ENCODE data around the gene C13orf42. TPM values are rescaled to one million over a fixed set of nuclear protein-coding genes. Genes with fewer than 3 reads are reported as not detected.

The C13orf42 gene
- polyA plus RNA-seq, 1 donor from 2014 or later: not detected

GRCh38 chr13:51113186-51113881 lies 2.3 kb upstream of the C13orf42 start:
- H3K4me2 ChIP-seq (ENCODE audit: low read length): no peak overlapping the region
- no peak overlapping the region for H3K27ac ChIP-seq (ENCODE audit: low read length)
- no peak overlapping the region for H3K4me3 ChIP-seq (ENCODE audit: low read length)
- H3K36me3 ChIP-seq (ENCODE audit: insufficient read depth, low read length): no peaks in the 10 kb centered on the region
- no peaks in the 10 kb centered on the region for H3K79me2 ChIP-seq (replicated peaks; ENCODE audit: insufficient read depth, low read length)
- no peaks in the 10 kb centered on the region for H4K20me1 ChIP-seq (ENCODE audit: insufficient read depth)
- H3K27me3 ChIP-seq (ENCODE audit: insufficient read depth, low read depth, low read length): no peaks in the 10 kb centered on the region
- H3K9me3 ChIP-seq (ENCODE audit: low read length): no peaks in the 10 kb centered on the region
- H3K9ac ChIP-seq (ENCODE audit: low read length): no peak overlapping the region
- H3K9me2 ChIP-seq (ENCODE audit: insufficient read depth, low read length): no peaks in the 10 kb centered on the region
- H2AFZ ChIP-seq (ENCODE audit: low read depth, low read length): no peak overlapping the region
- no peak for TF ChIP-seq EZH2 (IDR thresholded peaks at IDR 0.05; ENCODE audit: borderline replicate concordance, insufficient read depth, low read length, poor library complexity, severe bottlenecking)
- TF ChIP-seq EP300 (conservative IDR thresholded peaks at IDR 0.05; ENCODE audit: poor library complexity, severe bottlenecking): no peak
- TF ChIP-seq MXI1 (conservative IDR thresholded peaks at IDR 0.05; ENCODE audit: poor library complexity, severe bottlenecking): no peak
- TF ChIP-seq POLR2AphosphoS5 (IDR thresholded peaks at IDR 0.05): no peak
- no peak for TF ChIP-seq CTCF (IDR thresholded peaks at IDR 0.05; ENCODE audit: poor library complexity, severe bottlenecking)
- no peak for TF ChIP-seq RAD21 (conservative IDR thresholded peaks at IDR 0.05)
- TF ChIP-seq SMC3 (conservative IDR thresholded peaks at IDR 0.05; ENCODE audit: poor library complexity): no peak
- TF ChIP-seq REST (IDR thresholded peaks at IDR 0.05; ENCODE audit: borderline replicate concordance): no peak
- TF ChIP-seq TAF1 (IDR thresholded peaks at IDR 0.05; ENCODE audit: low read depth): no peak
- no peaks in the 10 kb centered on the region for H3F3A ChIP-seq (ENCODE audit: insufficient read depth, low read length, poor library complexity, severe bottlenecking)

- H3K4me3 ChIP-seq (ENCODE audit: low read length): no peak overlapping the region
- no peak overlapping the region for H3K9ac ChIP-seq (ENCODE audit: low read length)
- TF ChIP-seq RAD21 (conservative IDR thresholded peaks at IDR 0.05) (no peak), EZH2 (IDR thresholded peaks at IDR 0.05; ENCODE audit: borderline replicate concordance, insufficient read depth, low read length, poor library complexity, severe bottlenecking) (no peak), REST (IDR thresholded peaks at IDR 0.05; ENCODE audit: borderline replicate concordance) (no peak), SMC3 (conservative IDR thresholded peaks at IDR 0.05; ENCODE audit: poor library complexity) (no peak), TAF1 (IDR thresholded peaks at IDR 0.05; ENCODE audit: low read depth) (no peak), POLR2AphosphoS5 (IDR thresholded peaks at IDR 0.05) (no peak), CTCF (IDR thresholded peaks at IDR 0.05; ENCODE audit: poor library complexity, severe bottlenecking) (no peak), EP300 (conservative IDR thresholded peaks at IDR 0.05; ENCODE audit: poor library complexity, severe bottlenecking) (no peak), MXI1 (conservative IDR thresholded peaks at IDR 0.05; ENCODE audit: poor library complexity, severe bottlenecking) (no peak)
- no peaks in the 10 kb centered on the region for H3K27me3 ChIP-seq (ENCODE audit: insufficient read depth, low read depth, low read length)
- no peaks in the 10 kb centered on the region for H3K36me3 ChIP-seq (ENCODE audit: insufficient read depth, low read length)
- H3K9me3 ChIP-seq (ENCODE audit: low read length): no peaks in the 10 kb centered on the region
- no peak overlapping the region for H2AFZ ChIP-seq (ENCODE audit: low read depth, low read length)
- no peaks in the 10 kb centered on the region for H3K79me2 ChIP-seq (replicated peaks; ENCODE audit: insufficient read depth, low read length)
- no peak overlapping the region for H3K27ac ChIP-seq (ENCODE audit: low read length)
- H3K4me2 ChIP-seq (ENCODE audit: low read length): no peak overlapping the region
- H4K20me1 ChIP-seq (ENCODE audit: insufficient read depth): no peaks in the 10 kb centered on the region
- H3K9me2 ChIP-seq (ENCODE audit: insufficient read depth, low read length): no peaks in the 10 kb centered on the region
- no peaks in the 10 kb centered on the region for H3F3A ChIP-seq (ENCODE audit: insufficient read depth, low read length, poor library complexity, severe bottlenecking)
Observed at GRCh38 chr13:51112771-51113170, 1.7 kb upstream of the C13orf42 start.
